AG04449 (cell line): ENCODE measurements around the gene PFKFB3.

ENCODE experiments used
- CTCF ChIA-PET: fragments of 350-600 bp; formaldehyde crosslinking; extraction: SDS; loops from one replicate; lab custom pipeline; 2021; ENCODE audit warnings: antibody characterized with exemption; lab: Yijun Ruan, JAX
- POLR2A ChIA-PET: fragments of 400-600, 350-600 bp; formaldehyde crosslinking; extraction: SDS; loops from one replicate; lab custom pipeline; 2020; ENCODE audit warnings: antibody characterized with exemption, inconsistent platforms; lab: Yijun Ruan, JAX
- DNase-seq: peaks from one replicate; pipeline ENCODE4 v3.0.0-alpha.2; 2010; ENCODE audit warnings: low read depth, low spot score
- H3K4me3 ChIP-seq: 2 replicates; pipeline ENCODE4 v1.5.1; 2011; ENCODE audit warnings: low read depth, mild to moderate bottlenecking, control low read depth, low read length
- TF ChIP-seq, protein P1 (sequence below): IDR thresholded peaks from one replicate; pipeline ENCODE4 v1.5.1; 2011; ENCODE audit warnings: mild to moderate bottlenecking, moderate library complexity, low read length, control low read depth, inconsistent platforms; ENCODE audit not compliant: insufficient read depth; ENCODE audit errors: missing control alignments

Gene PFKFB3

GRCh38 chr10:6174201-6174874 is 28.4 kb upstream of the PFKFB3 start:
- ChIA-PET POLR2A (interaction anchor here (1.0 kb wide), 1 partner anchor 11 kb away, joined by 3 read pairs; no protein-coding TSS in a partner anchor), CTCF (interaction anchor here (1.1 to 1.5 kb wide), 3 partner anchors 28 to 227 kb away, joined by 3 to 9 read pairs (median 6); partner anchors contain the start of gene PFKFB3)
- TF ChIP-seq, protein P1, sequence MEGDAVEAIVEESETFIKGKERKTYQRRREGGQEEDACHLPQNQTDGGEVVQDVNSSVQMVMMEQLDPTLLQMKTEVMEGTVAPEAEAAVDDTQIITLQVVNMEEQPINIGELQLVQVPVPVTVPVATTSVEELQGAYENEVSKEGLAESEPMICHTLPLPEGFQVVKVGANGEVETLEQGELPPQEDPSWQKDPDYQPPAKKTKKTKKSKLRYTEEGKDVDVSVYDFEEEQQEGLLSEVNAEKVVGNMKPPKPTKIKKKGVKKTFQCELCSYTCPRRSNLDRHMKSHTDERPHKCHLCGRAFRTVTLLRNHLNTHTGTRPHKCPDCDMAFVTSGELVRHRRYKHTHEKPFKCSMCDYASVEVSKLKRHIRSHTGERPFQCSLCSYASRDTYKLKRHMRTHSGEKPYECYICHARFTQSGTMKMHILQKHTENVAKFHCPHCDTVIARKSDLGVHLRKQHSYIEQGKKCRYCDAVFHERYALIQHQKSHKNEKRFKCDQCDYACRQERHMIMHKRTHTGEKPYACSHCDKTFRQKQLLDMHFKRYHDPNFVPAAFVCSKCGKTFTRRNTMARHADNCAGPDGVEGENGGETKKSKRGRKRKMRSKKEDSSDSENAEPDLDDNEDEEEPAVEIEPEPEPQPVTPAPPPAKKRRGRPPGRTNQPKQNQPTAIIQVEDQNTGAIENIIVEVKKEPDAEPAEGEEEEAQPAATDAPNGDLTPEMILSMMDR: no peak
- no peak overlapping the region for H3K4me3 ChIP-seq
- no peak for DNase-seq

- no peak for DNase-seq
- TF ChIP-seq, protein P1: no peak
- H3K4me3 ChIP-seq: no peak overlapping the region
- CTCF ChIA-PET: interaction anchor here (1.1 to 1.5 kb wide), 4 partner anchors 25 to 226 kb away, joined by 3 to 9 read pairs (median 4); partner anchors contain the start of gene PFKFB3
- POLR2A ChIA-PET: no interaction called here
These were observed 27.2 kb upstream of the PFKFB3 start for GRCh38 chr10:6175329-6176055.

DNA sequence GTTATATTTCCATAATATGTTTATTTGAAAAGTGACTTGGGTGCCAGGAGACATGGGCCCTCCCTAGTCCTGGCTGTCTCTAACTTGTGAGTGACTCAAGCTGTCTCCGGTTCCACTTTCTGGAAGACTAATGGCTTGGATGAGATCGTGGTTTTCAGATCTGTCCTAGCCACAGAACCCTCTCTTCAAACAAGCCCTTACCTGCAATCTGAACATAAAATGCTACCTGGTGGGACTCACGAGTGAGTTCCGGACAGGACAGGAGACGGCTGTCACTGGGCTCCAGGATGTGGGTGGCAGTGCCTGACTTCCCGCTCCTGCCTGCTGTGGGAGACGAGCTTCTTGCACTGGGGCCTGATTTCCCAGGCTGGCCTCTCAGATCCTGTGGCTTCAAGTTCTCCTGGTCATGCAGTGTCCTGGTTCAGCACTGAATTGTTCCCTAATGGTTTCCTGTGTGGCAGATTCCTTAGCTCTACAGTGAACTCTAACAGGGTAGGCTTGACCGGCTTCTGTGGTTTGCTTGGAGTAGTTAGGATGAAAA is 26.0 kb upstream of the PFKFB3 start:
- no peak overlapping the region for H3K4me3 ChIP-seq
- TF ChIP-seq, protein P1: no peak
- no peak for DNase-seq
- ChIA-PET POLR2A (interaction anchor here (1.0 kb wide), 1 partner anchor 25 kb away, joined by 3 read pairs; the partner anchor contains the start of gene PFKFB3), CTCF (interaction anchor here (0.9 kb wide), 1 partner anchor 225 kb away, joined by 6 read pairs; no protein-coding TSS in a partner anchor)

GRCh38 chr10:6177880-6178281 is 24.9 kb upstream of the PFKFB3 start:
- no peak overlapping the region for H3K4me3 ChIP-seq
- TF ChIP-seq, protein P1: no peak
- DNase-seq: no peak
- CTCF ChIA-PET: interaction anchor here (0.8 to 1.0 kb wide), 2 partner anchors 68 to 224 kb away, joined by 3 to 4 read pairs; no protein-coding TSS in a partner anchor
- POLR2A ChIA-PET: interaction anchor here (0.6 kb wide), 1 partner anchor 151 kb away, joined by 3 read pairs; no protein-coding TSS in a partner anchor

- TF ChIP-seq, protein P1: no peak
- POLR2A ChIA-PET: no interaction called here
- DNase-seq: no peak
- no peak overlapping the region for H3K4me3 ChIP-seq
- CTCF ChIA-PET: interaction anchor here (0.8 to 1.8 kb wide), 5 partner anchors 12 to 228 kb away, joined by 3 to 11 read pairs (median 4); partner anchors contain the start of gene PFKFB3
These were observed 24.2 kb upstream of the PFKFB3 start for GRCh38 chr10:6178581-6178980.
